ENCODE measurements around the gene CDH23.
A peak's percentile ranks its signal among the peaks of the same experiment; 100 is the strongest.

Gene CDH23

DNA sequence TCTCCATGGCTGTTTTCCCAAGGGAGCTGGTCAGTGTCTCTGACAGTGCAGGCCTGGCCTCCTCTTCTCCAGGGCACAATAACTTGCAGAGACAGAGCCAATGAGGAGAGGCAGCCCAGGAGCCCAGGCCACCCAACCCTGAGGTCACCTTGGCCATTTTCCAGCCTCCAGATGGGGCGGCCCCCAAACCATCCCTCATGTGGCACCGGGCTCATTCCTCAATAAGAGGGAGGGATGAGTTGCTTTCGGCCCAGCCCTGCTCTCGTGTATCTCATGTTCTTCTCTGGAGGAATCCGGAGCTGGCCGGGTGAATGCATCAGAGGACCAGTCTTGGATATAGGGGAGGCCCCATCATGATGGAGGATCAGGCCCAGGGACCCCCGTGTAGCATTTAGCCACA is 223.9 kb downstream of the CDH23 start:
- Histone ChIP-seq H3K4me1 (ENCODE audit: control insufficient read depth, low read length) (peaks cover 20% of the 10 kb centered on the region), H3K36me3 (ENCODE audit: control insufficient read depth, low read length) (no peaks in the 10 kb centered on the region), H3K27me3 (ENCODE audit: control insufficient read depth, low read length) (no peaks in the 10 kb centered on the region), H3K9me2 (replicated peaks; ENCODE audit: control insufficient read depth, low read length) (no peaks in the 10 kb centered on the region), H4K20me1 (ENCODE audit: control insufficient read depth, insufficient read depth, low read depth, low read length) (no peaks in the 10 kb centered on the region), H3F3A (ENCODE audit: control insufficient read depth, insufficient read depth) (no peaks in the 10 kb centered on the region), H3K4me3 (ENCODE audit: low read length) (no peak overlapping the region), H3K27ac (ENCODE audit: low read depth, low read length) (no peak overlapping the region), H3K9me3 (ENCODE audit: control insufficient read depth, insufficient read depth, low read length) (no peaks in the 10 kb centered on the region), H3K4me2 (ENCODE audit: low read length) (no peak overlapping the region), H3K79me2 (ENCODE audit: control insufficient read depth, low read length) (no peaks in the 10 kb centered on the region)
- no peak for TF ChIP-seq EZH2phosphoT487 (IDR thresholded peaks at IDR 0.05; ENCODE audit: borderline replicate concordance, low read length)
- TF ChIP-seq, protein P1, sequence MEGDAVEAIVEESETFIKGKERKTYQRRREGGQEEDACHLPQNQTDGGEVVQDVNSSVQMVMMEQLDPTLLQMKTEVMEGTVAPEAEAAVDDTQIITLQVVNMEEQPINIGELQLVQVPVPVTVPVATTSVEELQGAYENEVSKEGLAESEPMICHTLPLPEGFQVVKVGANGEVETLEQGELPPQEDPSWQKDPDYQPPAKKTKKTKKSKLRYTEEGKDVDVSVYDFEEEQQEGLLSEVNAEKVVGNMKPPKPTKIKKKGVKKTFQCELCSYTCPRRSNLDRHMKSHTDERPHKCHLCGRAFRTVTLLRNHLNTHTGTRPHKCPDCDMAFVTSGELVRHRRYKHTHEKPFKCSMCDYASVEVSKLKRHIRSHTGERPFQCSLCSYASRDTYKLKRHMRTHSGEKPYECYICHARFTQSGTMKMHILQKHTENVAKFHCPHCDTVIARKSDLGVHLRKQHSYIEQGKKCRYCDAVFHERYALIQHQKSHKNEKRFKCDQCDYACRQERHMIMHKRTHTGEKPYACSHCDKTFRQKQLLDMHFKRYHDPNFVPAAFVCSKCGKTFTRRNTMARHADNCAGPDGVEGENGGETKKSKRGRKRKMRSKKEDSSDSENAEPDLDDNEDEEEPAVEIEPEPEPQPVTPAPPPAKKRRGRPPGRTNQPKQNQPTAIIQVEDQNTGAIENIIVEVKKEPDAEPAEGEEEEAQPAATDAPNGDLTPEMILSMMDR (IDR thresholded peaks at IDR 0.05; ENCODE audit: low read depth, low read length, poor library complexity, severe bottlenecking), result no peak

DNA sequence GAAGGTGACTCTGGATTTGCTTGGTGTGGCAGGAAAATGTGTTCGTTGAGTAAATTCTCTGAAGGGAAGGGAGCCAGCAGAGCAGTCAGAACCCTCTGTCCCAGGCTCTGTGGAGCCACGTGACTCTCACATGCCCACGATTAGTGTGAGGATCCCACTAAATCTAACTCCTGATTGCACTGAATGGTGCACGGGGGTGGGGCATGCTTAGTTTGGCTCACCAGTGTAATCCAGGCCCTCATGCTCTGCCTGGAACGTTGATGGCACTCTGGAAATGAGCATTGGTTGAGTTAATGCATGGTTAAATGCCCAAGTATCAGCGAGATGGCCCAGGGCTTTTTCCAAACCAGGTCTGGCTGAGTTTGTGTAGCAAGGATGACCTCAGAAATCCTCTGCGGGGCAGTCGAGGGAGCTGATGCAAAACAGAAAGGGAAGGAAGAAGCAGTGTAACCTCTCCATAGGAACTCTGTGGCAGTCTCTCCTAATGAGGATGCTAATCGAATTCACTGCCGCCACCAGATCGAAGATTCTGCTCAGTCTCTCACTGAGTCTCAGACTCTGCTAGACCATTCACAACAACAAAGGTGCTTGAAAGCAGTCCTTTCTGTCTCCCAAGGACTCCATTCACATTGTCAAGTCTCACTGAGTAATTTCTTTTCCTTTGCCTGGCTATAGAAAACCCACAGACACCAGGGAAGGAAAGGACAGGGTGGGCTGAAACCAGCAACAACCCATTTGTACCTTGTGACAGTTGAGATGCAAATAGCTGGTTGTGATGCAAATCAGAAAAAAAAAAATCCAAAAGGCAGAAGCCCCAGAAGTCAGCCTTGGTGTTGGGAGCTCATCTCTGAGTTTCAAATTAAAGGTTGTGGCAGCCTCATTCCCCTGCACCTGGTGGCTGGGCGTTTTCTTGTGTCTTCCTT is 224.8 kb downstream of the CDH23 start:
- no peaks in the 10 kb centered on the region for H3F3A ChIP-seq (ENCODE audit: control insufficient read depth, insufficient read depth)
- no peak for TF ChIP-seq EZH2phosphoT487 (IDR thresholded peaks at IDR 0.05; ENCODE audit: borderline replicate concordance, low read length)
- TF ChIP-seq, protein P1 (IDR thresholded peaks at IDR 0.05; ENCODE audit: low read depth, low read length, poor library complexity, severe bottlenecking), result no peak
- no peaks in the 10 kb centered on the region for H4K20me1 ChIP-seq (ENCODE audit: control insufficient read depth, insufficient read depth, low read depth, low read length)
- H3K27ac ChIP-seq (ENCODE audit: low read depth, low read length), result no peak overlapping the region
- peaks cover 23% of the 10 kb centered on the region for H3K4me1 ChIP-seq (ENCODE audit: control insufficient read depth, low read length)
- no peaks in the 10 kb centered on the region for H3K27me3 ChIP-seq (ENCODE audit: control insufficient read depth, low read length)
- no peaks in the 10 kb centered on the region for H3K9me3 ChIP-seq (ENCODE audit: control insufficient read depth, insufficient read depth, low read length)
- H3K9me2 ChIP-seq (replicated peaks; ENCODE audit: control insufficient read depth, low read length), result no peaks in the 10 kb centered on the region
- no peaks in the 10 kb centered on the region for H3K36me3 ChIP-seq (ENCODE audit: control insufficient read depth, low read length)
- no peaks in the 10 kb centered on the region for H3K79me2 ChIP-seq (ENCODE audit: control insufficient read depth, low read length)
- no peak overlapping the region for H3K4me3 ChIP-seq (ENCODE audit: low read length)
- peak overlapping the region; percentile 38; the same call in 1 of the 2 replicates for H3K4me2 ChIP-seq (ENCODE audit: low read length)

DNA sequence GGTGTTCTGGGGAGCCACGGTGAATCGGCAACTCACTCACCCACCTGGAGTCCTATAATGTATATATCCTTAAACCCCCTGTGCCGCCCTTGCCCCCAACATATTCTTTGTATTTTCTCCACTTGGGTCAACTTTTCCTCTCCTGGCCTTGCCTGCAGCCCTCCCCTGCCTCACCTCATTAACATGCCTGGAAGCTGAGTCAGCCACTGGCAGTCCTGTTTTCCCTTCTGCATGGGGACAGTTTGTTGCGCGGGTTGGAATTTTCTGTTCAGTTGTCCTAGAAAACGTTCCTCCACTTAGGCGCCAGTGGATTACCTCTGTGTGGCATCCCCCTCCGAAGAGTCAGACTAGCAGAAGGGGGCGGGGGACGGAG is 225.4 kb downstream of the CDH23 start:
- Histone ChIP-seq H3K27ac (ENCODE audit: low read depth, low read length) (no peak overlapping the region), H4K20me1 (ENCODE audit: control insufficient read depth, insufficient read depth, low read depth, low read length) (no peaks in the 10 kb centered on the region), H3K9me2 (replicated peaks; ENCODE audit: control insufficient read depth, low read length) (no peaks in the 10 kb centered on the region), H3F3A (ENCODE audit: control insufficient read depth, insufficient read depth) (no peaks in the 10 kb centered on the region), H3K36me3 (ENCODE audit: control insufficient read depth, low read length) (no peaks in the 10 kb centered on the region), H3K9me3 (ENCODE audit: control insufficient read depth, insufficient read depth, low read length) (no peaks in the 10 kb centered on the region), H3K4me1 (ENCODE audit: control insufficient read depth, low read length) (peaks cover 23% of the 10 kb centered on the region), H3K4me2 (ENCODE audit: low read length) (peak overlapping the region; percentile 38; the same call in 1 of the 2 replicates), H3K79me2 (ENCODE audit: control insufficient read depth, low read length) (no peaks in the 10 kb centered on the region), H3K4me3 (ENCODE audit: low read length) (no peak overlapping the region), H3K27me3 (ENCODE audit: control insufficient read depth, low read length) (no peaks in the 10 kb centered on the region)
- TF ChIP-seq EZH2phosphoT487 (IDR thresholded peaks at IDR 0.05; ENCODE audit: borderline replicate concordance, low read length), result no peak
- TF ChIP-seq, protein P1 (IDR thresholded peaks at IDR 0.05; ENCODE audit: low read depth, low read length, poor library complexity, severe bottlenecking), result no peak
